A673 (cell line): ENCODE results near the gene HRK.

Experiments
- EZH2 ChIP-seq: fragments of 200-600 bp; sonication (generic); IDR thresholded peaks from 2 replicates; pipeline ENCODE4 v1.6.1; 2017; ENCODE audit warnings: borderline replicate concordance, low read depth, mild to moderate bottlenecking, mixed read lengths, antibody characterized with exemption, low read length; ENCODE audit not compliant: poor library complexity, severe bottlenecking
- TF ChIP-seq, protein P1 (sequence below): fragments of 300-800, 200-600 bp; sonication (generic); conservative IDR thresholded peaks from 2 replicates; pipeline ENCODE4 v1.5.1; 2017; ENCODE audit warnings: low read depth, mild to moderate bottlenecking, antibody characterized with exemption, low read length, moderate library complexity, mixed read lengths

DNA sequence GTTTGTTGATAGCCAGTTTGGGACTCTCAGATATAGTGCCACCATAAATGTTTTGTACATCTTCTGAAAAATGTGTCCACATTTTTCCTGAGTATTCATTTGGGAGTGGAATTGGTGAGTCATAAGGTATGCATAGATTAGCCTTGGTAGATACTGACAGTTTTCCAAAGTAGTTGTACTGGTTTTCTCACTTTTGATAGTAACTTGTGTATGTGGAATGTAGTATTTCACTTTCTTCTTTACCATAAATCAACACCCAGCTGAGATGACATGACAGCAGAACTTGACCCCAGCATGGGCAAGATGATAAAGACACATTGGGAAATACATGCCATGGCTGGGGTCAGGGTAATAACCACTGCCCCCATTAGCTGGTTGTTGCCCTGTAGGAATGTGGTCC, 34.9 kb upstream of the HRK start:
- TF ChIP-seq, protein P1, sequence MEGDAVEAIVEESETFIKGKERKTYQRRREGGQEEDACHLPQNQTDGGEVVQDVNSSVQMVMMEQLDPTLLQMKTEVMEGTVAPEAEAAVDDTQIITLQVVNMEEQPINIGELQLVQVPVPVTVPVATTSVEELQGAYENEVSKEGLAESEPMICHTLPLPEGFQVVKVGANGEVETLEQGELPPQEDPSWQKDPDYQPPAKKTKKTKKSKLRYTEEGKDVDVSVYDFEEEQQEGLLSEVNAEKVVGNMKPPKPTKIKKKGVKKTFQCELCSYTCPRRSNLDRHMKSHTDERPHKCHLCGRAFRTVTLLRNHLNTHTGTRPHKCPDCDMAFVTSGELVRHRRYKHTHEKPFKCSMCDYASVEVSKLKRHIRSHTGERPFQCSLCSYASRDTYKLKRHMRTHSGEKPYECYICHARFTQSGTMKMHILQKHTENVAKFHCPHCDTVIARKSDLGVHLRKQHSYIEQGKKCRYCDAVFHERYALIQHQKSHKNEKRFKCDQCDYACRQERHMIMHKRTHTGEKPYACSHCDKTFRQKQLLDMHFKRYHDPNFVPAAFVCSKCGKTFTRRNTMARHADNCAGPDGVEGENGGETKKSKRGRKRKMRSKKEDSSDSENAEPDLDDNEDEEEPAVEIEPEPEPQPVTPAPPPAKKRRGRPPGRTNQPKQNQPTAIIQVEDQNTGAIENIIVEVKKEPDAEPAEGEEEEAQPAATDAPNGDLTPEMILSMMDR, result no peak
- no peak for TF ChIP-seq EZH2
